Mesendoderm (in vitro differentiated cells): Measurements from ENCODE around the gene POLD2.

Source experiments
- DNase-seq: peaks from one replicate; pipeline ENCODE4 v3.0.0; 2013
- H2AK5ac ChIP-seq: 2 replicates; pipeline ENCODE4 v1.6.1; 2013; ENCODE audit warnings: low read length, inconsistent platforms
- H2BK120ac ChIP-seq: 2 replicates; pipeline ENCODE4 v1.6.1; 2013; ENCODE audit warnings: low read depth, mild to moderate bottlenecking, low read length, moderate library complexity, mixed read lengths
- H2BK15ac ChIP-seq: replicated peaks from 2 replicates; pipeline ENCODE4 v1.6.1; 2013; ENCODE audit warnings: low read depth, mild to moderate bottlenecking, moderate library complexity
- H2BK5ac ChIP-seq: 2 replicates; pipeline ENCODE4 v1.6.1; 2013; ENCODE audit warnings: low read length, inconsistent platforms
- H3K18ac ChIP-seq: 2 replicates; pipeline ENCODE4 v1.6.1; 2013; ENCODE audit warnings: mild to moderate bottlenecking, low read length, mixed read lengths
- H3K23ac ChIP-seq: one replicate; pipeline ENCODE4 v1.6.1; 2013; ENCODE audit warnings: low read length
- H3K27ac ChIP-seq: 2 replicates; pipeline ENCODE4 v1.5.1; 2013; ENCODE audit warnings: low read depth, mild to moderate bottlenecking, inconsistent platforms, low read length, moderate library complexity
- H3K27me3 ChIP-seq: 2 replicates; pipeline ENCODE4 v1.6.1; 2013; ENCODE audit warnings: low read length, control low read depth, mild to moderate bottlenecking, inconsistent platforms; ENCODE audit not compliant: insufficient read depth, poor library complexity
- H3K36me3 ChIP-seq: 2 replicates; pipeline ENCODE4 v1.6.1; 2013; ENCODE audit warnings: low read length, inconsistent platforms; ENCODE audit not compliant: control insufficient read depth, insufficient read depth
- H3K4ac ChIP-seq: one replicate; pipeline ENCODE4 v1.6.1; 2013; ENCODE audit warnings: low read depth, mild to moderate bottlenecking, low read length, moderate library complexity
- H3K4me1 ChIP-seq: 2 replicates; pipeline ENCODE4 v1.6.1; 2013; ENCODE audit warnings: low read depth, low read length, inconsistent platforms; ENCODE audit not compliant: control insufficient read depth
- H3K4me2 ChIP-seq: 2 replicates; pipeline ENCODE4 v1.6.1; 2013; ENCODE audit warnings: low read length
- H3K4me3 ChIP-seq: 2 replicates; pipeline ENCODE4 v1.5.1; 2013; ENCODE audit warnings: mild to moderate bottlenecking, low read length
- H3K56ac ChIP-seq: one replicate; pipeline ENCODE4 v1.6.1; 2013; ENCODE audit warnings: low read length
- H3K79me1 ChIP-seq: 2 replicates; pipeline ENCODE4 v1.6.1; 2013; ENCODE audit warnings: low read length, inconsistent platforms
- H3K79me2 ChIP-seq: 2 replicates; pipeline ENCODE4 v1.6.1; 2013; ENCODE audit warnings: mild to moderate bottlenecking, low read length; ENCODE audit not compliant: control insufficient read depth, insufficient read depth
- H3K9ac ChIP-seq: 2 replicates; pipeline ENCODE4 v1.6.1; 2013; ENCODE audit warnings: low read length, inconsistent platforms
- H4K5ac ChIP-seq: one replicate; pipeline ENCODE4 v1.6.1; 2013; ENCODE audit warnings: low read length
- H4K8ac ChIP-seq: one replicate; pipeline ENCODE4 v1.6.1; 2013; ENCODE audit warnings: low read depth, mild to moderate bottlenecking, control low read depth, low read length, moderate library complexity
- WGBS: extraction: QIAGEN DNeasy Blood & Tissue Kit; methylation state at CpG from one replicate; pipeline ENCODE4 v1.1.7; 2013; ENCODE audit warnings: low lambda C conversion rate, missing lambda C conversion rate; ENCODE audit not compliant: insufficient coverage; ENCODE audit errors: extremely low coverage; 5-methylcytosine and 5-hydroxymethylcytosine counted together

POLD2 gene

DNA sequence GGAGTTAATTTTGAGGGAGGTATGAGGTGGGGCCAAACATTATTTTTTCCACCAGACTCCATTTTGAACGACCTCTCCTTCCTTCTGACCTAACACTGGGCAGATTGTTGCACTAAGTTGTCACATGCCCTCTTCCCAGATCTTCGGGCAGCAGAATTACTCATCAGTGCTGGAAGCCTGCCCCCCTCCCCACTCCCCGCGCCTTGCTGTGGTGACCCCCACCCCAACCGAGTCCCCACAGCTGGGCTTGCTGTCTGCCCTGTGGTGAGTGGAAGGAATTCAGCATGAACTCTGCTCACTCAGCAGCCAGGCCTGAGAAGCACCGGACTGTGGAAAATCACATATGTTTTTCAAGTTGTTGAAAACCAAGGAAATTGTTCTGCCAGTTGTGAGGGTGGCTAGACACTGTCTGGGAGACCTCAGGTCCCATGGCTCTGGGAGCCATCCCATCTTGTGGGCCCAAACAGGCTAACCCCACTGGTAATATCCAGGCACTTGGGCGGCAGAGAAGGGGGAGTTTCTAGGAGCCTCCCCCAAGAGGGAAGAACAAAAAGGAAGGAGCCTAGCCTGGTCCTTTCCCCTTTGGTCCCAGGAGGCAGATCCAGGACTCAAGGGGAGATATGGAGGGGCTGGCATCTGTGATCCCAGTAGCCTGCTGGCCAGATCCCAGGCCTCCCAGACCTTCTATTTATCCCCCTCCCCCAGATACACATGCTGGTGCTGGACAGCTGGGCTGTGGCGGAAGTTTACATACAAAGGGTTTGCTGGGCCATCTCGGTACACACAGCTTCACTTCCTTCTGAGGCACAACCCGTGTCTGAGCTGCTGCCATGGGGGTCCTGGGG is 22.7 kb downstream of the POLD2 start:
- DNase-seq, result no peak
- no peak overlapping the region for H3K27ac ChIP-seq
- no peak overlapping the region for H3K18ac ChIP-seq
- no peak overlapping the region for H2BK15ac ChIP-seq
- H3K79me2 ChIP-seq, result no peaks in the 10 kb centered on the region
- no peak overlapping the region for H3K56ac ChIP-seq
- no peak overlapping the region for H3K9ac ChIP-seq
- no peaks in the 10 kb centered on the region for H3K4me1 ChIP-seq
- H3K36me3 ChIP-seq, result no peaks in the 10 kb centered on the region
- no peak overlapping the region for H2BK5ac ChIP-seq
- no peak overlapping the region for H3K4me3 ChIP-seq
- no peak overlapping the region for H4K5ac ChIP-seq
- H4K8ac ChIP-seq, result no peak overlapping the region
- H3K4me2 ChIP-seq, result no peak overlapping the region
- H3K23ac ChIP-seq, result no peak overlapping the region
- no peak overlapping the region for H3K4ac ChIP-seq
- no CpG with 5 or more reads among the region's 10 CpGs for WGBS
- no peak overlapping the region for H2AK5ac ChIP-seq
- no peak overlapping the region for H2BK120ac ChIP-seq
- no peaks in the 10 kb centered on the region for H3K79me1 ChIP-seq
- no peaks in the 10 kb centered on the region for H3K27me3 ChIP-seq

DNA sequence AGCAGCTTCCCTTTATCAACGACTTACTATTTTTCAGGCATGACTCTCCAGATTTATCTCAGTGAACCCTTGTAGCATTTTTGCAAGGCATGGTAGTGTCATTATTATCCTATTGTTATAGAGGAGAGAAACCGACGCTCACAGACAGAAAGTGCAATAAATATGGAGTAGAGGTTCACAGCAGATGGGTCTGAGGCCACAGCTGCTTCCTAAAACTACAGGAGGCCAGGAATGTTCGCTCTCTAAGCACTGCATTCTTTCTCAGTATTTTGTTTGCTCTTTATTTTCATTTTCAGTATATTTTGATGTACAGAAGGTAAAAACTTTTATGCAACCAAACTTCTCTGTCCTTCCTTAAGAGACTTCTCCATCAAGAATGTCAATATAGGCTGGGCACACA is 23.7 kb downstream of the POLD2 start:
- Histone ChIP-seq H3K4ac (no peak overlapping the region), H2BK5ac (no peak overlapping the region), H3K36me3 (no peaks in the 10 kb centered on the region), H3K27ac (no peak overlapping the region), H2BK120ac (no peak overlapping the region), H3K4me2 (no peak overlapping the region), H3K23ac (no peak overlapping the region), H3K27me3 (no peaks in the 10 kb centered on the region), H4K8ac (no peak overlapping the region), H3K79me2 (no peaks in the 10 kb centered on the region), H4K5ac (no peak overlapping the region), H2AK5ac (no peak overlapping the region), H3K9ac (no peak overlapping the region), H3K56ac (no peak overlapping the region), H3K18ac (no peak overlapping the region), H3K4me1 (no peaks in the 10 kb centered on the region), H3K4me3 (no peak overlapping the region), H3K79me1 (no peaks in the 10 kb centered on the region), H2BK15ac (no peak overlapping the region)
- DNase-seq, result no peak
- WGBS, result no CpG with 5 or more reads among the region's 4 CpGs

DNA sequence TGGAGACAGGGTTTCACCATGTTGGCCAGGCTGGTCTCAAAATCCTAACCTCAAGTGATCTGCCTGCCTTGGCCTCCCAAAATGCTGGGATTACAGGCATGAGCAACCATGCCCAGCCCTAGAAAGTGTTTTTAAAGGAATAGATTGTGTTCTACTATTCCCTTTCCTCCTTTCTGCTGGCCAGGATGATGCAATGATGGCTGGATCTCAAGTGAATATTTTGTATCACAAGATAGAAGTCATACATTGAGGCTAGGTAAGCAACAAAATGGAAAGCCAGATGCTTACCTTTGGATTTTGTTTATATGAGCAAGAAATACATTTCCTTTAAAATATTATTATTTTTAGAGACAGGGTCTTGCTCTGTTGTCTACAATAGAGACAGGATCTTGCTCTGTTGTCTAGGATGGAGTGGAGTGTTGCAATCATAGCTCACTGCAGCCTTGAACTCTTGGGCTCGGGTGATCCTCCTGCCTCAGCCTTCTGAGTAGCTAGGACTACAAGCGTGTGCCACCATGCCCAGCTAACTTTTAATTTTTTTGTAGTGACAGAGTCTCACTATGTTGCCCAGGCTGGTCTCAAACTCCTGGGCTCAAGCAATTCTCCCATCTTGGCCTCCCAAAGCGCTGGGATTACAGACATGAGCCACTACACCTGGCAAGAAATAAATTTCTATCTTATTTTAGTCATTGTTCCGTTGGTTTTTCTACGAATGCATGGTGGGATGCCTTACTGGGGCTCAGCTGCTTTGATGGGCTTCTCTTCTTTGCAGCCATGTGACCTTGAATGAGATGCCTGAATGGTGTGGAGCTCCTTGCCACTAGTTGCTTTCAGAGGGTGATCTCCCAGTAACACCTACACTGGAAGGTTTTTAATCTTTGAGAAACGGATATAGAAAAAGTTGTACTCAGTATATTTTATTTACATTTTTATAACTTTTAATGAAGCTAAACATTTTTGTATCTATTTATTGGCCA is 25.0 kb downstream of the POLD2 start:
- no peak overlapping the region for H3K4ac ChIP-seq
- no peak overlapping the region for H3K18ac ChIP-seq
- H2BK5ac ChIP-seq, result no peak overlapping the region
- no peak overlapping the region for H3K9ac ChIP-seq
- no peak overlapping the region for H4K8ac ChIP-seq
- H3K27me3 ChIP-seq, result no peaks in the 10 kb centered on the region
- H2BK120ac ChIP-seq, result no peak overlapping the region
- no peak overlapping the region for H2BK15ac ChIP-seq
- no peak overlapping the region for H3K56ac ChIP-seq
- no peak overlapping the region for H2AK5ac ChIP-seq
- H3K4me3 ChIP-seq, result no peak overlapping the region
- no peak overlapping the region for H3K27ac ChIP-seq
- no peaks in the 10 kb centered on the region for H3K79me1 ChIP-seq
- no peak overlapping the region for H4K5ac ChIP-seq
- H3K4me1 ChIP-seq, result no peaks in the 10 kb centered on the region
- H3K36me3 ChIP-seq, result no peaks in the 10 kb centered on the region
- H3K23ac ChIP-seq, result no peak overlapping the region
- no peak for DNase-seq
- no peak overlapping the region for H3K4me2 ChIP-seq
- no peaks in the 10 kb centered on the region for H3K79me2 ChIP-seq
- WGBS, result no CpG with 5 or more reads among the region's 6 CpGs

DNA sequence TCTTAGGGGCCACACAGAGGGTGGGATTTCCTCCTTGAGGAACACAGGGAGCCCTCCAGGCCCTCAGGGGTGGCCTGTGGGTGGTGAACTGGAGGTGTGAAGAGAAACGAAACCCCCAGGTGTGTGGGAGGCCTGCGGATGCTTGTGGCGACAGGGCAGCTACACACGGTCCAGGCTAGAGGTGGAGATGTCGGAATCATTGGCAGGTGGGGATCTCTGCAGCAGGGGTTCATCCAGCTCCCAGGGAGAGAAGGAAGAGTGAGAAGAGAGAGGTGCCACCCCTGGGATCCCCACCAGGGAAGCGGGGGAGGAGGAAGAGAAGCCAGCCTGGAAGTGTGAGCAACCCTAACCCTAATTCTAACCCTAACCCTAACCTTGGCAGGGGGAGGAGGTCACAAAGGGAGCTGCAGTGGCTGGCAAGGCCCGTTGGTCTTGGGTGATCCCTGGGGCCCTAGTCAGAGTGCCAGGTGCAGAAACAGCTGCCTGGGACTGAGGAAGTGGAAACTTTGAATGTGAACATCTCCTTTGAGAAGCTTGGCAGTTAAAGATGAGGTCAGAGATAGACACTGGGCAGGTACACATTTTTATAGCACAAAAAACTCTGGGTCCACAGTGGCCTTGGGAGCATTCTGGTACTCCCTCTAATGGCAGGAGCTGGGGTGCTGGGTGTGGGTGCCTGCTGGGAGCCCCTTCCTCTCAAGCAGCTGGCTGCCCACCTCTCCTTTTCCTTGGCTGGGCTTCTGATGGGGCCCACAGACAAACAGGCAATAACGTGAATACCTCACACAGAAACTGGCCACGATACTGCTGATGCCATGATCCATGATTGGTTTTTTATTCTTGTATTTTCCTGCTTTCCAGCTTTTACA is 26.1 kb downstream of the POLD2 start:
- no peak overlapping the region for H2AK5ac ChIP-seq
- H2BK15ac ChIP-seq, result no peak overlapping the region
- H3K23ac ChIP-seq, result no peak overlapping the region
- H3K36me3 ChIP-seq, result no peaks in the 10 kb centered on the region
- no peak overlapping the region for H3K4ac ChIP-seq
- H3K4me1 ChIP-seq, result no peaks in the 10 kb centered on the region
- H2BK120ac ChIP-seq, result no peak overlapping the region
- no peak overlapping the region for H3K27ac ChIP-seq
- no peak overlapping the region for H3K9ac ChIP-seq
- H3K4me3 ChIP-seq, result no peak overlapping the region
- H2BK5ac ChIP-seq, result no peak overlapping the region
- H3K79me2 ChIP-seq, result no peaks in the 10 kb centered on the region
- no peaks in the 10 kb centered on the region for H3K27me3 ChIP-seq
- H3K79me1 ChIP-seq, result no peaks in the 10 kb centered on the region
- no peak overlapping the region for H3K4me2 ChIP-seq
- H4K5ac ChIP-seq, result no peak overlapping the region
- DNase-seq, result no peak
- H4K8ac ChIP-seq, result no peak overlapping the region
- no CpG with 5 or more reads among the region's 9 CpGs for WGBS
- no peak overlapping the region for H3K18ac ChIP-seq
- no peak overlapping the region for H3K56ac ChIP-seq

DNA sequence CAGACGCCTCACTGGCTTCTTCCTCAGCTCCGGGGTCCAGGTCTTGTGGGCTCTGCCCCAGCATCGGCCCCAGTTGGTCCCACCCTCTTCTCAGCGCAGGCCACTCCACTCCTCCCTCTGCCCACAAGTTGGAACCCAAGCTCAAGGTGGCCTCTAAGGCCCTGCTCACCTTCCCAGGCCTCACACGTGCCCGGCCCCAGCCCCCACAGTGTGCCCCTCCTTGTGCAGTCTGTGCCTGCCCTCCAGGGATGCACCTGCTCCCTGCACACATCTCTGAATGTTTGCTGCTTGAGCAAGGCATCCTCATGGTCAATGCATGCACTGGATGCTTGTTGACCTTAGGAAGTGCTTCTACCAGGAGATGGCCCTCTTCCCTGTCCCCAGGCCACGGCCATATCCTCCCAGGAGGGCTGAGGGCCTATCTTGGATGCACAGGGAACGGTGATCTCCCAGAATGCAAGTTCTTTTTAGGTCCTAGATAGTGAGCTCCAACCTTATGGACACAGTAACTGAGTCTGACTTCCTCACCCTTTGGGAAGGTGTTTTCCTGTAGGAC is 26.9 kb downstream of the POLD2 start:
- no peak overlapping the region for H3K4me2 ChIP-seq
- H2BK5ac ChIP-seq, result no peak overlapping the region
- H2BK15ac ChIP-seq, result no peak overlapping the region
- H3K4me1 ChIP-seq, result no peaks in the 10 kb centered on the region
- H3K4me3 ChIP-seq, result no peak overlapping the region
- H3K27me3 ChIP-seq, result no peaks in the 10 kb centered on the region
- H2BK120ac ChIP-seq, result no peak overlapping the region
- no peaks in the 10 kb centered on the region for H3K36me3 ChIP-seq
- H3K27ac ChIP-seq, result no peak overlapping the region
- no peak overlapping the region for H3K4ac ChIP-seq
- no peak for DNase-seq
- H3K79me2 ChIP-seq, result no peaks in the 10 kb centered on the region
- H2AK5ac ChIP-seq, result no peak overlapping the region
- H3K56ac ChIP-seq, result no peak overlapping the region
- H4K5ac ChIP-seq, result no peak overlapping the region
- H3K23ac ChIP-seq, result no peak overlapping the region
- no CpG with 5 or more reads among the region's 8 CpGs for WGBS
- H3K79me1 ChIP-seq, result no peaks in the 10 kb centered on the region
- H3K9ac ChIP-seq, result no peak overlapping the region
- H4K8ac ChIP-seq, result no peak overlapping the region
- no peak overlapping the region for H3K18ac ChIP-seq
